Neural progenitor cell (in vitro differentiated cells): ENCODE results near the gene DENND5A.

Experiments used
- EZH2 ChIP-seq: fragments of 200-600 bp; sonication (generic); IDR thresholded peaks from 2 replicates; pipeline ENCODE4 v1.6.1; 2017; ENCODE audit warnings: antibody characterized with exemption, mild to moderate bottlenecking, moderate library complexity
- TF ChIP-seq, protein P1 (sequence below): fragments of 200-600 bp; sonication (generic); IDR thresholded peaks from 2 replicates; pipeline ENCODE4 v1.5.1; 2017; ENCODE audit warnings: antibody characterized with exemption, mild to moderate bottlenecking

DNA sequence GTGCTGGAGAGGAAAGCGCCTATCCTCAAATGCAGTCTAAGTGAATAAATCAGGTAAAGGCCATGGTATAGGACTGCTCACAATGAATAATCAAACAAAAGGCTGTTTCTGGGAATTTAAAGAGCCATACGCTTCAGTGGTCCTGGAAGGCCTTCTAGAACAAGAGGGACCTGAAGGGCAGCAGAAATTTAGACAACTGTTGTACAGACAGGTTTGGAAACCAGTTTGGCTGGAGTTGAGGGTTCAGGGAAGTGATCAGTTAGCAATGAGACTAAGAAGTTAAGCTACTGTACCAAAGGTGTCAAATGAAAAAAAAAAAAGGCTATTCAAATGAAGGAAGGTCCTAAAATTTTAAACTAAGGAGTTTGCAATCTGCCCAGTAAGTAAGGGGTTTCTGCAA lies 117.1 kb downstream of the DENND5A start:
- TF ChIP-seq, protein P1, sequence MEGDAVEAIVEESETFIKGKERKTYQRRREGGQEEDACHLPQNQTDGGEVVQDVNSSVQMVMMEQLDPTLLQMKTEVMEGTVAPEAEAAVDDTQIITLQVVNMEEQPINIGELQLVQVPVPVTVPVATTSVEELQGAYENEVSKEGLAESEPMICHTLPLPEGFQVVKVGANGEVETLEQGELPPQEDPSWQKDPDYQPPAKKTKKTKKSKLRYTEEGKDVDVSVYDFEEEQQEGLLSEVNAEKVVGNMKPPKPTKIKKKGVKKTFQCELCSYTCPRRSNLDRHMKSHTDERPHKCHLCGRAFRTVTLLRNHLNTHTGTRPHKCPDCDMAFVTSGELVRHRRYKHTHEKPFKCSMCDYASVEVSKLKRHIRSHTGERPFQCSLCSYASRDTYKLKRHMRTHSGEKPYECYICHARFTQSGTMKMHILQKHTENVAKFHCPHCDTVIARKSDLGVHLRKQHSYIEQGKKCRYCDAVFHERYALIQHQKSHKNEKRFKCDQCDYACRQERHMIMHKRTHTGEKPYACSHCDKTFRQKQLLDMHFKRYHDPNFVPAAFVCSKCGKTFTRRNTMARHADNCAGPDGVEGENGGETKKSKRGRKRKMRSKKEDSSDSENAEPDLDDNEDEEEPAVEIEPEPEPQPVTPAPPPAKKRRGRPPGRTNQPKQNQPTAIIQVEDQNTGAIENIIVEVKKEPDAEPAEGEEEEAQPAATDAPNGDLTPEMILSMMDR = no peak
- TF ChIP-seq EZH2 = no peak
